ENCODE results near the gene RBM11. TPM values are rescaled to one million over a fixed set of nuclear protein-coding genes. Genes with fewer than 3 reads are reported as not detected.

Gene RBM11
- total RNA-seq, 4 donors from 2014 or later, result 8.8 to 28.5 (median 13.0) TPM

- no peaks in the 10 kb centered on the region for H3K4me1 ChIP-seq
- no peak overlapping the region for H3K27ac ChIP-seq
- no peaks in the 10 kb centered on the region for H3K9me3 ChIP-seq
- 92 to 98% methylated on average over 1 of the region's 1 CpG for WGBS, 2 donors
- no peaks in the 10 kb centered on the region for H3K27me3 ChIP-seq
- peaks cover 0 to 44% (median 0%) of the 10 kb centered on the region in 3 donors for H3K36me3 ChIP-seq
- no peak overlapping the region for H3K4me3 ChIP-seq
- DNase-seq (ENCODE audit: low spot score in 2 of 2), result no peak
- TF ChIP-seq POLR2A (IDR thresholded peaks at IDR 0.05) (no peak), EP300 (IDR thresholded peaks at IDR 0.05) (no peak)
- TF ChIP-seq, protein P1, sequence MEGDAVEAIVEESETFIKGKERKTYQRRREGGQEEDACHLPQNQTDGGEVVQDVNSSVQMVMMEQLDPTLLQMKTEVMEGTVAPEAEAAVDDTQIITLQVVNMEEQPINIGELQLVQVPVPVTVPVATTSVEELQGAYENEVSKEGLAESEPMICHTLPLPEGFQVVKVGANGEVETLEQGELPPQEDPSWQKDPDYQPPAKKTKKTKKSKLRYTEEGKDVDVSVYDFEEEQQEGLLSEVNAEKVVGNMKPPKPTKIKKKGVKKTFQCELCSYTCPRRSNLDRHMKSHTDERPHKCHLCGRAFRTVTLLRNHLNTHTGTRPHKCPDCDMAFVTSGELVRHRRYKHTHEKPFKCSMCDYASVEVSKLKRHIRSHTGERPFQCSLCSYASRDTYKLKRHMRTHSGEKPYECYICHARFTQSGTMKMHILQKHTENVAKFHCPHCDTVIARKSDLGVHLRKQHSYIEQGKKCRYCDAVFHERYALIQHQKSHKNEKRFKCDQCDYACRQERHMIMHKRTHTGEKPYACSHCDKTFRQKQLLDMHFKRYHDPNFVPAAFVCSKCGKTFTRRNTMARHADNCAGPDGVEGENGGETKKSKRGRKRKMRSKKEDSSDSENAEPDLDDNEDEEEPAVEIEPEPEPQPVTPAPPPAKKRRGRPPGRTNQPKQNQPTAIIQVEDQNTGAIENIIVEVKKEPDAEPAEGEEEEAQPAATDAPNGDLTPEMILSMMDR (IDR thresholded peaks at IDR 0.05), result no peak
These were observed 7.4 kb downstream of the RBM11 start for GRCh38 chr21:14223365-14223764.

GRCh38 chr21:14229399-14229798 lies 13.4 kb downstream of the RBM11 start:
- WGBS, 2 donors, result 77 to 91% methylated on average over 1 of the region's 1 CpG
- peaks cover 0 to 14% (median 0%) of the 10 kb centered on the region in 4 donors for H3K9me3 ChIP-seq
- TF ChIP-seq, protein P1 (IDR thresholded peaks at IDR 0.05), result no peak
- no peak for TF ChIP-seq POLR2A (IDR thresholded peaks at IDR 0.05)
- DNase-seq (ENCODE audit: low spot score in 2 of 2), result no peak
- H3K4me3 ChIP-seq, result no peak overlapping the region
- no peaks in the 10 kb centered on the region for H3K4me1 ChIP-seq
- no peaks in the 10 kb centered on the region for H3K27me3 ChIP-seq
- H3K36me3 ChIP-seq, result peaks cover 0 to 22% (median 0%) of the 10 kb centered on the region in 3 donors
- H3K27ac ChIP-seq, result no peak overlapping the region

- H3K27ac ChIP-seq, result no peak overlapping the region
- no peaks in the 10 kb centered on the region for H3K36me3 ChIP-seq
- TF ChIP-seq EP300 (IDR thresholded peaks at IDR 0.05) (no peak), POLR2A (IDR thresholded peaks at IDR 0.05) (no peak)
- TF ChIP-seq, protein P1 (IDR thresholded peaks at IDR 0.05), result no peak
- H3K27me3 ChIP-seq, result no peaks in the 10 kb centered on the region
- WGBS, 2 donors, result 82 to 88% methylated on average over 5 of the region's 5 CpGs
- no peaks in the 10 kb centered on the region for H3K4me1 ChIP-seq
- H3K9me3 ChIP-seq, result no peaks in the 10 kb centered on the region
- H3K4me3 ChIP-seq, result no peak overlapping the region
- no peak for DNase-seq (ENCODE audit: low spot score in 2 of 2)
These were observed 19.1 kb downstream of the RBM11 start for GRCh38 chr21:14235101-14235500.

DNA sequence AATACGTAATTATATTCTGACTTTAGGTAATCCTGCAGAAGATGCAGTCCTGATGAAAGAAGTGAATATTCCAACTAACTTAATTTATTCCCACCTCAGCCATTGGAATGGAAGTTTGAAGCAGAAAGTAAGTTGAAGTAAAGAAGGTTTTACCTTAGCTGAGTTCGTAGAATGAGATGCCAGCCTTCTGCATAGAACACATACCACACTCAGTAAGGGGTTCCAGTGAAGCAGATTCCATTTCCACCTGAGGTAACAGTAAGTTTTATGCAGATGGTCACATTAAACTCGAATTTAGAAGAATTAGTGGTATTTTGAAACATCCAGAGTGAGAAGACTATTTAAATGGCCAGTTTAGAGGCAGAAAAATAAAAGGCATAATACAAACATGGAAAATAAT lies 20.2 kb downstream of the RBM11 start:
- no peak for DNase-seq (ENCODE audit: low spot score in 2 of 2)
- Histone ChIP-seq H3K9me3 (no peaks in the 10 kb centered on the region), H3K36me3 (no peaks in the 10 kb centered on the region), H3K27me3 (no peaks in the 10 kb centered on the region), H3K27ac (no peak overlapping the region), H3K4me3 (no peak overlapping the region), H3K4me1 (no peaks in the 10 kb centered on the region)
- TF ChIP-seq, protein P1 (IDR thresholded peaks at IDR 0.05), result no peak
- TF ChIP-seq POLR2A (IDR thresholded peaks at IDR 0.05) (no peak), EP300 (IDR thresholded peaks at IDR 0.05) (no peak)
- WGBS, 2 donors, result 55 to 57% methylated on average over 3 of the region's 3 CpGs

DNA sequence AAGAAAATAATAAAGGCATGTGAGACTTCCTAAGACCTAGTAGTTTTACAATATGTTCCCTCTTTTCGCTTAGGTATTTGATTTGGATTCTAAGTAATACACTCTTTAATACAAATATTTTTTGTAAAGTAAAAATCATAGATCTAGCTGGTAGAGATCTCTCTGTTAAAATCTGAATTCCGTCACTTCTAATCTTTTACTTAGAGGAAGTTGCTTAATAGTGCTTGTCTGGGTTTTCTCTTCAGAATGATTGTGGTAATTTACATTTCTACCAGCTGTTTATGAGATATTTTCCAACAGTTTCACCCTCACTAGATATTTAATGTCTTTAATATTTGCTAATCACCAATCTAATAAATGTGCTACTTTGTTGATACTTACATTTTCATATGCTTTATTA lies 23.3 kb downstream of the RBM11 start:
- Histone ChIP-seq H3K27ac (no peak overlapping the region), H3K4me3 (no peak overlapping the region), H3K36me3 (no peaks in the 10 kb centered on the region), H3K4me1 (no peaks in the 10 kb centered on the region), H3K9me3 (no peaks in the 10 kb centered on the region), H3K27me3 (no peaks in the 10 kb centered on the region)
- WGBS, 2 donors, result 90% methylated on average over 2 of the region's 2 CpGs
- no peak for TF ChIP-seq EP300 (IDR thresholded peaks at IDR 0.05)
- TF ChIP-seq, protein P1 (IDR thresholded peaks at IDR 0.05), result no peak
- no peak for TF ChIP-seq POLR2A (IDR thresholded peaks at IDR 0.05)
- no peak for DNase-seq (ENCODE audit: low spot score in 2 of 2)

Data from tibial nerve (tissue), 4 donors.